Activated naive CD4-positive, alpha-beta T cell treated with anti-CD3 and anti-CD28 coated beads for 36 hours (primary cell): ENCODE measurements around the gene MORN1. TPM values are rescaled to one million over a fixed set of nuclear protein-coding genes. Genes with fewer than 3 reads are reported as not detected.
A peak's percentile ranks its signal among the peaks of the same experiment; 100 is the strongest.

Source experiments
- CTCF ChIA-PET: fragments of 350-600 bp; sonication (Branson Sonifier 250); formaldehyde crosslinking; loops from one replicate; lab custom pipeline; 2021; ENCODE audit warnings: antibody characterized with exemption; lab: Charles Lee
- DNase-seq: peaks from one replicate; pipeline ENCODE4 v3.0.0-alpha.2; 2020
- H3K27ac Mint-ChIP-seq: one replicate; pipeline ENCODE4 v1.8.0; 2021; ENCODE audit warnings: mild to moderate bottlenecking, mixed read lengths
- H3K27me3 Mint-ChIP-seq: one replicate; pipeline ENCODE4 v1.8.0; 2021; ENCODE audit warnings: low read depth, mixed read lengths
- H3K36me3 Mint-ChIP-seq: one replicate; pipeline ENCODE4 v1.8.0; 2021; ENCODE audit warnings: low read depth, mixed read lengths
- H3K4me1 Mint-ChIP-seq: one replicate; pipeline ENCODE4 v1.8.0; 2021; ENCODE audit warnings: low read depth, mixed read lengths
- H3K4me3 Mint-ChIP-seq: one replicate; pipeline ENCODE4 v1.8.0; 2021; ENCODE audit warnings: mild to moderate bottlenecking, moderate library complexity, mixed read lengths
- H3K9me3 Mint-ChIP-seq: one replicate; pipeline ENCODE4 v1.8.0; 2021; ENCODE audit warnings: mixed read lengths
- intact Hi-C: fragments of 100-400 bp; cut with micrococcal nuclease; formaldehyde crosslinking; loops from one replicate; pipeline ENCODE4 v1.15.1; 2023
- total RNA-seq, 2 experiments: library from RNA; stranded (reverse); gene quantifications; one replicate each; pipeline ENCODE4 v1.2.3, GENCODE V29; 2021

Gene MORN1
- total RNA-seq, 2 experiments from 2014 or later = 3.2 to 4.9 TPM

- Mint-ChIP-seq H3K27ac (no peak overlapping the region), H3K9me3 (no peaks in the 10 kb centered on the region), H3K4me3 (no peak overlapping the region), H3K27me3 (no peaks in the 10 kb centered on the region), H3K36me3 (peaks cover 7% of the 10 kb centered on the region), H3K4me1 (peaks cover 30% of the 10 kb centered on the region)
- intact Hi-C loops = no loop called here
- no peak for DNase-seq
- CTCF ChIA-PET = no interaction called here
These were observed 106.4 kb downstream of the MORN1 start for GRCh38 chr1:2284932-2285331.

GRCh38 chr1:2283991-2284895, 107.1 kb downstream of the MORN1 start:
- CTCF ChIA-PET = no interaction called here
- no peak overlapping the region for H3K4me3 Mint-ChIP-seq
- intact Hi-C loops = no loop called here
- DNase-seq = no peak
- peaks cover 8% of the 10 kb centered on the region for H3K36me3 Mint-ChIP-seq
- H3K27me3 Mint-ChIP-seq = no peaks in the 10 kb centered on the region
- no peak overlapping the region for H3K27ac Mint-ChIP-seq
- no peaks in the 10 kb centered on the region for H3K9me3 Mint-ChIP-seq
- H3K4me1 Mint-ChIP-seq = peaks cover 25% of the 10 kb centered on the region

- peaks cover 20% of the 10 kb centered on the region for H3K4me1 Mint-ChIP-seq
- no peak for DNase-seq
- CTCF ChIA-PET = no interaction called here
- H3K4me3 Mint-ChIP-seq = no peak overlapping the region
- H3K27me3 Mint-ChIP-seq = no peaks in the 10 kb centered on the region
- intact Hi-C loops = no loop called here
- H3K36me3 Mint-ChIP-seq = peaks cover 8% of the 10 kb centered on the region
- H3K27ac Mint-ChIP-seq = peak overlapping the region; percentile 61
- no peaks in the 10 kb centered on the region for H3K9me3 Mint-ChIP-seq
These were observed 107.9 kb downstream of the MORN1 start for GRCh38 chr1:2283371-2283990.

GRCh38 chr1:2282556-2283270, 108.6 kb downstream of the MORN1 start:
- Mint-ChIP-seq H3K36me3 (peaks cover 4% of the 10 kb centered on the region), H3K4me1 (peaks cover 19% of the 10 kb centered on the region), H3K27ac (peak overlapping the region; percentile 61), H3K9me3 (no peaks in the 10 kb centered on the region), H3K27me3 (no peaks in the 10 kb centered on the region), H3K4me3 (no peak overlapping the region)
- intact Hi-C loops = no loop called here
- CTCF ChIA-PET = no interaction called here
- DNase-seq = no peak

GRCh38 chr1:2279817-2280216, 111.5 kb downstream of the MORN1 start:
- no peaks in the 10 kb centered on the region for H3K9me3 Mint-ChIP-seq
- H3K27me3 Mint-ChIP-seq = no peaks in the 10 kb centered on the region
- no peak for DNase-seq
- peaks cover 41% of the 10 kb centered on the region for H3K4me1 Mint-ChIP-seq
- CTCF ChIA-PET = no interaction called here
- no peak overlapping the region for H3K4me3 Mint-ChIP-seq
- intact Hi-C loops = no loop called here
- peaks cover 10% of the 10 kb centered on the region for H3K36me3 Mint-ChIP-seq
- peak overlapping the region; percentile 30 for H3K27ac Mint-ChIP-seq

- H3K4me1 Mint-ChIP-seq = peaks cover 45% of the 10 kb centered on the region
- DNase-seq = no peak
- H3K4me3 Mint-ChIP-seq = no peak overlapping the region
- no peaks in the 10 kb centered on the region for H3K27me3 Mint-ChIP-seq
- intact Hi-C loops = no loop called here
- H3K36me3 Mint-ChIP-seq = peaks cover 10% of the 10 kb centered on the region
- CTCF ChIA-PET = no interaction called here
- no peaks in the 10 kb centered on the region for H3K9me3 Mint-ChIP-seq
- peak overlapping the region; percentile 30 for H3K27ac Mint-ChIP-seq
These were observed 112.1 kb downstream of the MORN1 start for GRCh38 chr1:2279210-2279639.

GRCh38 chr1:2278591-2279209, 112.7 kb downstream of the MORN1 start:
- Mint-ChIP-seq H3K4me3 (no peak overlapping the region), H3K9me3 (no peaks in the 10 kb centered on the region), H3K4me1 (peaks cover 50% of the 10 kb centered on the region), H3K36me3 (peaks cover 10% of the 10 kb centered on the region), H3K27me3 (no peaks in the 10 kb centered on the region), H3K27ac (no peak overlapping the region)
- DNase-seq = no peak
- CTCF ChIA-PET = no interaction called here
- intact Hi-C loops = no loop called here

- Mint-ChIP-seq H3K36me3 (peaks cover 10% of the 10 kb centered on the region), H3K27ac (no peak overlapping the region), H3K4me3 (no peak overlapping the region), H3K27me3 (no peaks in the 10 kb centered on the region), H3K9me3 (no peaks in the 10 kb centered on the region), H3K4me1 (peaks cover 58% of the 10 kb centered on the region)
- CTCF ChIA-PET = no interaction called here
- intact Hi-C loops = no loop called here
- DNase-seq = no peak
These were observed 113.4 kb downstream of the MORN1 start for GRCh38 chr1:2277741-2278488.

GRCh38 chr1:2276803-2277580, 114.4 kb downstream of the MORN1 start:
- CTCF ChIA-PET = no interaction called here
- peaks cover 66% of the 10 kb centered on the region for H3K4me1 Mint-ChIP-seq
- no peak for DNase-seq
- no peaks in the 10 kb centered on the region for H3K9me3 Mint-ChIP-seq
- H3K4me3 Mint-ChIP-seq = no peak overlapping the region
- intact Hi-C loops = no loop called here
- H3K27me3 Mint-ChIP-seq = no peaks in the 10 kb centered on the region
- peaks cover 10% of the 10 kb centered on the region for H3K36me3 Mint-ChIP-seq
- peak overlapping the region; percentile 46 for H3K27ac Mint-ChIP-seq

GRCh38 chr1:2275796-2276536, 115.4 kb downstream of the MORN1 start:
- DNase-seq = no peak
- Mint-ChIP-seq H3K9me3 (no peaks in the 10 kb centered on the region), H3K27ac (no peak overlapping the region), H3K36me3 (peaks cover 10% of the 10 kb centered on the region), H3K27me3 (no peaks in the 10 kb centered on the region), H3K4me1 (peaks cover 66% of the 10 kb centered on the region), H3K4me3 (no peak overlapping the region)
- CTCF ChIA-PET = interaction anchor here (0.7 kb wide), 1 partner anchor 316 kb away, joined by 3 read pairs; no protein-coding TSS in a partner anchor
- intact Hi-C loops = no loop called here
